ENCODE results near the gene SAA4.
"Not testable (repeated sequence)": the region's sequence is repeated elsewhere in the genome, so short reads cannot be mapped to it uniquely, and the experiment has no call there.

Gene SAA4

GRCh38 chr11:18236664-18237356 is at the start of gene SAA4:
Gene SAA4, minus strand, starts transcription at chr11:18236802. Its CDS starts 876 bp downstream, at chr11:18235926.
- TF ChIP-seq CTCF (conservative IDR thresholded peaks at IDR 0.05) (no peak), ZFX (IDR thresholded peaks at IDR 0.05) (no peak)
- H3K27ac ChIP-seq: no peak within 1 kb of the TSS

GRCh38 chr11:18285841-18286240 is 49.2 kb upstream of the SAA4 start:
- TF ChIP-seq CTCF (conservative IDR thresholded peaks at IDR 0.05) (no peak), ZFX (IDR thresholded peaks at IDR 0.05) (no peak)
- no peak overlapping the region for H3K27ac ChIP-seq

GRCh38 chr11:18282626-18283025 is 46.0 kb upstream of the SAA4 start:
- TF ChIP-seq CTCF (conservative IDR thresholded peaks at IDR 0.05): no peak
- no peak overlapping the region for H3K27ac ChIP-seq

- no peak overlapping the region for H3K27ac ChIP-seq
- TF ChIP-seq CTCF (conservative IDR thresholded peaks at IDR 0.05): no peak
- no peak for TF ChIP-seq ZFX (IDR thresholded peaks at IDR 0.05)
Observed at GRCh38 chr11:18280438-18281045, 43.9 kb upstream of the SAA4 start.

GRCh38 chr11:18277565-18278271 is 41.1 kb upstream of the SAA4 start:
- no peak overlapping the region for H3K27ac ChIP-seq
- TF ChIP-seq CTCF (conservative IDR thresholded peaks at IDR 0.05) (no peak), ZFX (IDR thresholded peaks at IDR 0.05) (no peak)

GRCh38 chr11:18271206-18271605 is 34.6 kb upstream of the SAA4 start:
- TF ChIP-seq CTCF (conservative IDR thresholded peaks at IDR 0.05): no peak
- no peak for TF ChIP-seq ZFX (IDR thresholded peaks at IDR 0.05)
- no peak overlapping the region for H3K27ac ChIP-seq

GRCh38 chr11:18270102-18270501 is 33.5 kb upstream of the SAA4 start:
- no peak overlapping the region for H3K27ac ChIP-seq
- TF ChIP-seq CTCF (conservative IDR thresholded peaks at IDR 0.05): no peak
- TF ChIP-seq ZFX (IDR thresholded peaks at IDR 0.05): no peak

GRCh38 chr11:18269252-18269651 is 32.6 kb upstream of the SAA4 start:
- not testable (repeated sequence) for H3K27ac ChIP-seq

- not testable (repeated sequence) for H3K27ac ChIP-seq
Observed at GRCh38 chr11:18267335-18268133, 30.9 kb upstream of the SAA4 start.
